HepG2 (cell line): ENCODE measurements around the gene DPP8. TPM values are rescaled to one million over a fixed set of nuclear protein-coding genes. Genes with fewer than 3 reads are reported as not detected.

Experiments used
- ATAC-seq: fragments of 200-7000 bp; cut with Tn5 transposase; 3 replicates; pipeline ENCODE4 v1.9.1; 2020; ENCODE audit warnings: mild to moderate bottlenecking, moderate library complexity
- BruUV-seq: library from RNA; stranded (reverse); fragments of 400-500 nt; replicated peaks from 2 replicates; lab custom pipeline; 2021; lab: Mats Ljungman, UMichigan
- CTCF ChIA-PET: fragments of 300-600 bp; formaldehyde crosslinking; extraction: SDS; loops from one replicate; lab custom pipeline; 2021; ENCODE audit warnings: low total read pairs, inconsistent platforms, low intra/inter-chr PET ratio; lab: Yijun Ruan, JAX
- POLR2A ChIA-PET: fragments of 350-600 bp; sonication (Branson Sonifier 250); formaldehyde crosslinking; loops from one replicate; lab custom pipeline; 2020; ENCODE audit warnings: antibody characterized with exemption, inconsistent platforms; lab: Yijun Ruan, JAX
- DNase-seq: peaks from one replicate; pipeline ENCODE4 v3.0.0-alpha.2; 2015; ENCODE audit warnings: low spot score
- FAIRE-seq: peaks from 3 replicates; lab custom pipeline; 2011; peaks lifted over from hg19 to GRCh38; lab: Jason Lieb, UNC
- H2AFZ ChIP-seq: one replicate; pipeline ENCODE4 v1.6.1; 2011; ENCODE audit warnings: low read length, inconsistent platforms
- H3K27ac ChIP-seq: fragments of 300-600 bp; 3 replicates; pipeline ENCODE4 v1.8.0; 2011; ENCODE audit warnings: mixed run types, mild to moderate bottlenecking, mixed read lengths, low read length, inconsistent platforms; ENCODE audit not compliant: insufficient read depth; ENCODE audit errors: extremely low read length
- H3K27me3 ChIP-seq, 2 experiments: fragments of 200-600 bp in 1 of 2; 2 replicates in 1 of 2; 3 replicates in 1 of 2; pipeline versions ENCODE4 v1.6.0 to v1.8.0; 2011; ENCODE audit warnings: low read length in 2 of 2, mild to moderate bottlenecking in 2 of 2, moderate library complexity in 2 of 2, inconsistent platforms in 1 of 2; ENCODE audit not compliant: insufficient read depth in 2 of 2, control insufficient read depth in 1 of 2
- H3K36me3 ChIP-seq, 2 experiments: fragments of 200-600 bp in 1 of 2; replicated peaks in 1 of 2; 2 replicates in 1 of 2; 3 replicates in 1 of 2; pipeline versions ENCODE4 v1.5.1 to v1.8.0; 2011; ENCODE audit warnings: low read length in 2 of 2, inconsistent platforms in 1 of 2; ENCODE audit not compliant: insufficient read depth in 2 of 2, control insufficient read depth in 1 of 2
- H3K4me1 ChIP-seq: 2 replicates; pipeline ENCODE4 v1.5.1; 2012; ENCODE audit warnings: low read length, inconsistent platforms; ENCODE audit not compliant: insufficient read depth
- H3K4me2 ChIP-seq: 2 replicates; pipeline ENCODE4 v1.6.0; 2011; ENCODE audit warnings: low read depth, low read length, inconsistent platforms
- H3K4me3 ChIP-seq, 3 experiments: fragments of 200-600 bp in 1 of 3; sonication (generic), shearing (Covaris generic) in 1 of 3; replicated peaks in 1 of 3; 2 replicates each; pipeline ENCODE4 v1.5.1; 2011 to 2016; ENCODE audit warnings: low read length in 3 of 3, inconsistent platforms in 2 of 3, low read depth in 2 of 3, mild to moderate bottlenecking in 2 of 3, control low read depth in 1 of 3, mixed read lengths in 1 of 3; ENCODE audit not compliant: insufficient read depth in 1 of 3
- H3K79me2 ChIP-seq: one replicate; pipeline ENCODE4 v1.6.1; 2011; ENCODE audit warnings: low read length, inconsistent platforms; ENCODE audit not compliant: insufficient read depth
- H3K9ac ChIP-seq: 2 replicates; pipeline ENCODE4 v1.6.0; 2011; ENCODE audit warnings: mild to moderate bottlenecking, low read depth, low read length, inconsistent platforms; ENCODE audit not compliant: insufficient read depth
- H3K9me3 ChIP-seq: 2 replicates; pipeline ENCODE4 v1.5.1; 2012; ENCODE audit warnings: mild to moderate bottlenecking, low read length
- H4K20me1 ChIP-seq: 2 replicates; pipeline ENCODE4 v1.6.0; 2011; ENCODE audit warnings: inconsistent platforms, mild to moderate bottlenecking, low read length, moderate library complexity; ENCODE audit not compliant: insufficient read depth
- CSRNP1 ChIP-seq: sonication (generic); formaldehyde crosslinking; IDR thresholded peaks from 2 replicates; pipeline ENCODE4 v1.8.1; 2023; ENCODE audit warnings: mild to moderate bottlenecking, missing genetic modification reagents
- GZF1 ChIP-seq: sonication (generic); formaldehyde crosslinking; IDR thresholded peaks from 2 replicates; pipeline ENCODE4 v1.5.1; 2020; ENCODE audit warnings: mild to moderate bottlenecking, missing genetic modification reagents
- NRL ChIP-seq: sonication (generic); formaldehyde crosslinking; IDR thresholded peaks from 2 replicates; pipeline ENCODE4 v1.5.0; 2020; ENCODE audit warnings: missing genetic modification reagents, mild to moderate bottlenecking, moderate library complexity, borderline replicate concordance
- RFX1 ChIP-seq: fragments of 450-650 bp; IDR thresholded peaks from 2 replicates; pipeline ENCODE4 v1.6.1; 2017
- SIN3B ChIP-seq: fragments of 150-350 bp; IDR thresholded peaks from 2 replicates; pipeline ENCODE4 v1.6.1; 2014; ENCODE audit warnings: low read length
- SNAPC4 ChIP-seq: sonication (generic); formaldehyde crosslinking; IDR thresholded peaks from 2 replicates; pipeline ENCODE4 v1.4.0; 2020; ENCODE audit warnings: mild to moderate bottlenecking, missing genetic modification reagents
- ZBTB8A ChIP-seq: sonication (generic); formaldehyde crosslinking; IDR thresholded peaks from 2 replicates; pipeline ENCODE4 v1.4.0; 2020; ENCODE audit warnings: mild to moderate bottlenecking, low read depth, missing genetic modification reagents, borderline replicate concordance
- ZFYVE20 ChIP-seq: sonication (generic); formaldehyde crosslinking; IDR thresholded peaks from 2 replicates; pipeline ENCODE4 v1.8.0; 2023; ENCODE audit warnings: low read depth, mild to moderate bottlenecking, moderate library complexity, missing genetic modification reagents, borderline replicate concordance
- ZNF142 ChIP-seq: sonication (generic); formaldehyde crosslinking; IDR thresholded peaks from 2 replicates; pipeline ENCODE4 v1.4.0; 2020; ENCODE audit warnings: missing genetic modification reagents
- ZNF546 ChIP-seq: sonication (generic); formaldehyde crosslinking; conservative IDR thresholded peaks from 2 replicates; pipeline ENCODE4 v1.8.1; 2023; ENCODE audit warnings: mild to moderate bottlenecking, missing genetic modification reagents
- ZNF569 ChIP-seq: sonication (generic); formaldehyde crosslinking; IDR thresholded peaks from 2 replicates; pipeline ENCODE4 v1.5.0; 2020; ENCODE audit warnings: mild to moderate bottlenecking, missing genetic modification reagents, moderate library complexity, borderline replicate concordance
- ZNF674 ChIP-seq: sonication (generic); formaldehyde crosslinking; IDR thresholded peaks from 2 replicates; pipeline ENCODE4 v1.5.0; 2020; ENCODE audit warnings: low read depth, mild to moderate bottlenecking, missing genetic modification reagents
- ZNF773 ChIP-seq: sonication (generic); formaldehyde crosslinking; IDR thresholded peaks from 2 replicates; pipeline ENCODE4 v1.4.0; 2020; ENCODE audit warnings: missing genetic modification reagents, borderline replicate concordance
- WGBS: methylation state at CpG from one replicate; pipeline ENCODE4 v1.1.6; 2017; ENCODE audit warnings: low lambda C conversion rate; 5-methylcytosine and 5-hydroxymethylcytosine counted together
- in situ Hi-C: cut with HindIII; loops from 2 replicates; pipeline ENCODE4 v1.10.0; 2017; ENCODE audit warnings: low pct_unique_long_range_greater_than_20kb; ENCODE audit not compliant: extremely low pct_ligation_motif_present
- intact Hi-C: fragments of 100-400 bp; cut with micrococcal nuclease; formaldehyde crosslinking; loops from one replicate; pipeline ENCODE4 v1.10.0; 2022; ENCODE audit not compliant: unreplicated experiment
- polyA plus RNA-seq, 8 experiments: library from polyadenylated mRNA; depleted of rRNA in 3 of 8; stranded (reverse) in 7 of 8; unstranded in 1 of 8; fragments of >200 nt; fragmentation: Illumina TruSeq in 4 of 8; extraction: Trizol in 4 of 8; gene quantifications; 2 replicates each; pipeline versions ENCODE4 v1.2.1 to v1.2.3, GENCODE V29; 2011 to 2016; ENCODE audit warnings: low read depth in 4 of 8, missing spikeins in 1 of 8, mixed read lengths in 1 of 8; ENCODE audit not compliant: insufficient read depth in 1 of 8
- total RNA-seq, 5 experiments: library from RNA; depleted of rRNA; stranded (reverse); fragments of >200 nt; fragmentation: Illumina TruSeq; extraction: Trizol; gene quantifications; 2 replicates each; pipeline ENCODE4 v1.2.3, GENCODE V29; 2016; ENCODE audit warnings: low read depth in 1 of 5

Gene DPP8
- total and polyA plus RNA-seq, 2 of the 13 experiments (the other 11 are each of a cell fraction or from before 2014, with no cell fraction given): 18.0 to 26.3 TPM

GRCh38 chr15:65396965-65397317, 120.5 kb downstream of the DPP8 start:
- no TSS peak for BruUV-seq
- WGBS: 65% methylated on average over 7 of the region's 10 CpGs
- H3K4me3 ChIP-seq: no peak overlapping the region
- H3K9me3 ChIP-seq: no peaks in the 10 kb centered on the region
- H2AFZ ChIP-seq: no peak overlapping the region
- DNase-seq (no peak), FAIRE-seq (no peak), ATAC-seq (no peak)
- peaks cover 3 to 31% of the 10 kb centered on the region in 2 experiments; a peak in 4 of 5 replicates for H3K27me3 ChIP-seq
- H3K36me3 ChIP-seq: no peaks in the 10 kb centered on the region
- H3K4me1 ChIP-seq: peaks cover 41% of the 10 kb centered on the region
- ChIA-PET CTCF (no interaction called here), POLR2A (no interaction called here)
- intact Hi-C loops (no loop called here), in situ Hi-C loops (no loop called here)
- no peak overlapping the region for H3K4me2 ChIP-seq
- H4K20me1 ChIP-seq: no peaks in the 10 kb centered on the region
- no peak overlapping the region for H3K27ac ChIP-seq
- no peak overlapping the region for H3K9ac ChIP-seq
- no peaks in the 10 kb centered on the region for H3K79me2 ChIP-seq
- no peak for TF ChIP-seq ZFYVE20
- TF ChIP-seq ZNF142 (CRISPR knock-in tag): no peak
- no peak for TF ChIP-seq SIN3B
- no peak for TF ChIP-seq CSRNP1 (CRISPR knock-in tag)
- no peak for TF ChIP-seq SNAPC4
- TF ChIP-seq NRL: no peak
- no peak for TF ChIP-seq ZNF546 (CRISPR knock-in tag)
- no peak for TF ChIP-seq GZF1 (CRISPR knock-in tag)
- TF ChIP-seq ZBTB8A (CRISPR knock-in tag): no peak
- no peak for TF ChIP-seq ZNF674
- no peak for TF ChIP-seq ZNF773 (CRISPR knock-in tag)
- no peak for TF ChIP-seq RFX1
- TF ChIP-seq ZNF569 (CRISPR knock-in tag): no peak
